HG03571 (cell line): ENCODE measurements around the gene DNLZ.
"Not testable (repeated sequence)": the region's sequence is repeated elsewhere in the genome, so short reads cannot be mapped to it uniquely, and the experiment has no call there.

Experiments used
- ATAC-seq: cut with Tn5 transposase; IDR thresholded peaks from one replicate; pipeline ENCODE4 v1.9.1; 2021; ENCODE audit not compliant: unreplicated experiment

The DNLZ gene

DNA sequence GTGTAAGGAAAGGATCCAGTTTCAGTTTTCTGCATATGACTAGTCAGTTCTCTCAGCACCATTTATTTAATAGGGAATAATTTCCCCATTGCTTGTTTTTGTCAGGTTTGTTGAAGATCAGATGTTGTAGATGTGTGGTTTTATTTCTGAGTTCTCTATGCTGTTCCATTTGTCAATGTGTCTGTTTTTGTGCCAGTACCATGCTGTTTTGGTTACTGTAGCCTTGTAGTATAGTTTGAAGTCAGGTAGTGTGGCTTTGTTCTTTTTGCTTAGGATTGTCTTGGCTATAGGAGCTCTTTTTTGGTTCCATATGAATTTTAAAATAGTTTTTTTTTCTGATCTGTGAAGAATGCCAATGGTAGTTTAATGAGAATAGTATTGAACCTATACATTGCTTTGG is 42.6 kb downstream of the DNLZ start:
- not testable (repeated sequence) for ATAC-seq

DNA sequence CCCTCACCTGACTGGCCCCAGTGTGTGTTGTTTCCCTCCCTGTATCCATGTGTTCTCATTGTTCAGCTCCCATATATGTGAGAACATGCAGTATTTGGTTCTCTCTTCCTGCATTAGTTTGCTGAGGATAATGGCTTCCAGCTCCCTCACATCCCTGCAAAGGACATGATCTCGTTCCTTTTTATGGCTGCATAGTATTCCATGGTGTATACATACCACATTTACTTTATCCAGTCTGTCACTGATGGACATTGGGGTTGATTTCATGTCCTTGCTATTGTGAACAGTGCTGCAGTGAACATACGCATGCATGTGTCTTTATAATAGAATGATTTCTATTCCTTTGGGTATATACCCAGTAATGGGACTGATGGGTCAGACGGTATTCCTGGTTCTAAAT is 43.6 kb downstream of the DNLZ start:
- ATAC-seq: not testable (repeated sequence)

DNA sequence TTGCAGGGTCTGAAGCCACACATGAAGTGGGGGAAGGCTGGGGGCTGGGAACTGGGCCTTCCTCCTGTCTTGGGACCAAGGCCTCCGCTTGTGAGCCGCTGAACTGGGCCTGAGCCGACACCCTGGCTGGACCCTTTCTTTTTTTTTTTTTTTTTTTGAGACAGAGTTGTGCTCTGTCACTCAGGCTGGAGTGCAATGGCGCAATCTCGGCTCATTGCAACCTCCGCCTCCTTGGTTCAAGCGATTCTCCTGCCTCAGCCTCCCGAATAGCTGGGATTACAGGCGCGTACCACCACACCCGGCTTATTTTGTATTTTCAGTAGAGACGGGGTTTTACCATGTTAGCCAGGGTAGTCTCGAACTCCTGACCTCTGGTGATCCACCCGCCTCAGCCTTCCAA is 44.3 kb downstream of the DNLZ start:
- ATAC-seq: not testable (repeated sequence)

DNA sequence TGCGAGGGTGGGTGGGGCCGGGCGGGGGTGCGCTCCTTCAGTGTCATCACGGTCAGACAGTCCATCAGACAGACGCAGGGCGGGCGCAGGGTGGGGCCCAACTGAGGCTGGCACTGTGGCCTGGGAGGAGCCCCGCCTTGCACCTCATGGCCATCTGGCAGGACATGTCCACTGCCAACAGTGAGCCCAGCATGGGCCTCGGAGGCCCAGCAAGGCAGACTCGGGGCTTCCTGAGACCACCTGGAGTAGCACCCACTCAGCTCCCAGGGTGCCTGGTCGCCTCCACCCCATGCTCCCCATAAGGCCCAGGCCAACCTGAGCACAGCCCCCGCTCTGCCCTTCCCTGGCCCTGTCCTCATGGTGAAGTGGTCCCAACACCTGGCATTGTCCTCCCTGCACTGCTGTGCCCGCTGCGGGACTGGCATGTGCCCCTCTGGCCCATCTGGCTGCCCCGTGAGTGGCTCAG is 44.7 kb downstream of the DNLZ start:
- ATAC-seq: no peak

DNA sequence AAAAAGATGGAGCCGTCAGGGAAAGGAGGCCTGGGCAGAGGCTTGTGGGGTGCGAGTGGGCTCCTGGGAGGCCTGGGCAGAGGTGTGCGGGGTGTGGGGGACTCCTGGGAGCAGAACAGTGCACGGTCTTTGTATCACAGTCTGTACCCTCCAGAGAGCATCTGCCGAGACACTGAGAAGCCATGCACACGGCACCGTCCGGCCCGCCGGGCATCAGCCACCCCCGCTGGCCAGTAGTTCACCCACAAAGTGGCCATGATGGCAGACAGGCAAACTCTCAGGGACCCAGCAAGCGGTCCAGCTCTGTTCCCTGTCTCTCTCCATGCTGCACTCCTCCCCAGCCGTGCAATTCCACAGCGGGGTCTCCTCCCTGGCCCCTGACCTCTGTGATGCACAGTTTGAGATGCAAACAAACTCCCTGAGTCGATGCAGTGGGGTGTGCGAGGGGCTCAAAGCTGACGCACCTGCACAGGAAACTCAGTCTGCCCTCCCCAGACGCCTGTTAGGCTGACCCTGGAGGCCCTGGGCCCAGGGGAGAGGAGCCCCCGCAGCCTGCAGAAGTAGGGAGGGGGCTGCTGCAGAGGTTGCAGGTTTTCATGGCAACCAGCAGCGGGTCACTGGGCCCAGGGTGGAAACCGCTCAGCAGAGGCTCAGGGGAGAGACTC is 45.3 kb downstream of the DNLZ start:
- ATAC-seq: no peak

DNA sequence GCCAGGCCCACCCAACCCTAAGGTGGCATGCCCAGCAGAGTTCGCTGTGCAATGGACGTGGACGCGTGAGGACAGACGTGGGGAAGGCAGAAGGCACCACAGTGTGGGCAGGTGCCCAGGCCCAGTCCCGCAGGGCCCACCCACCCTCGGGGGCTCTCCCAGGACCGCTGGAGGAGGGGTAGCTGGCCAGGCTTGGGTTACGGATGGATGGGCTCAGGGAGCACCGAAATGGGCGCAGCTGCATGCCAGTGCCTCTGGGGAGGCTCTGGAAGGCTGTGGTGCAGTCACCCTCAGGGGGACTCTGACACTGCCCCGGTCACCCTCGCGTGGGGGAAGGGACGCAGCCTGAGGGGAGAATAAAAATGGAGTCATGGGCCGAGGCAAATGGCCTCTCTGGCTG is 45.8 kb downstream of the DNLZ start:
- no peak for ATAC-seq

DNA sequence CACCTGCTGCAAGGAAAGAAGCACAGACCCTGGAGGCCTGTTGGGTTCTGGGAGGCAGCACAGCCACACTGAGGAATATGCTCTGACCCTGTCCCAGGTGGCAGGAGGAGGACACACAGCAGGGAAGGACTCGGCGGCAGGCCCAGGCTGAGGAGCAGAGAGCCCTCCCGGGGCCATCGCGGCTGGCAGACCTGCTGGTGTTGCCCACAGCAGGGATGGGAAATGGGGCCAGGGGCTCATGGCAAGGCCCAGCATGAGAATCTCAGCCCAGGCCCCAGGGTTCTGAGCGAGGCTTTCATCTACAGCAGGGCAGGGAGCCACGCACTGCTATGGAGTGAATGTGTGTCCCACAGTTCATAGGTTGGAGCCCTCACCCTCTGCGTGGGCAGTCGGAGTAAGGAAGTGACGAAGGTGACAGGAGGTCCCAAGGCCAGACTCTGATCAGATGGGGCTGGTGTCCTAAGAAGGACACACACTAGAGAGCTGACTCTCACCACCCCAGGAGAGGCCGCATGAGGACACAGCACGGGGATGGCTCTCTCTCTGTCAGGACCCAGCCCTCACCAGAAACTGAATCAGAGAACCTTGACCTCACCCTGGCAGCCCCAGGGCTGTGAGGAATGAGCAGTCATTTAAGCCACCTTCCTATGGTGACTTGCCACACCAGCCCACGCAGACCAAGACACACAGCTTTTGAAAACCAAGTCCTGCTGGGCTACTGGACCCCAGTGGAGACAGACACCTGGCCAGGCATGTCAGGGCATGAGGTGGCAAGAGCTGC is 46.5 kb downstream of the DNLZ start:
- no peak for ATAC-seq

DNA sequence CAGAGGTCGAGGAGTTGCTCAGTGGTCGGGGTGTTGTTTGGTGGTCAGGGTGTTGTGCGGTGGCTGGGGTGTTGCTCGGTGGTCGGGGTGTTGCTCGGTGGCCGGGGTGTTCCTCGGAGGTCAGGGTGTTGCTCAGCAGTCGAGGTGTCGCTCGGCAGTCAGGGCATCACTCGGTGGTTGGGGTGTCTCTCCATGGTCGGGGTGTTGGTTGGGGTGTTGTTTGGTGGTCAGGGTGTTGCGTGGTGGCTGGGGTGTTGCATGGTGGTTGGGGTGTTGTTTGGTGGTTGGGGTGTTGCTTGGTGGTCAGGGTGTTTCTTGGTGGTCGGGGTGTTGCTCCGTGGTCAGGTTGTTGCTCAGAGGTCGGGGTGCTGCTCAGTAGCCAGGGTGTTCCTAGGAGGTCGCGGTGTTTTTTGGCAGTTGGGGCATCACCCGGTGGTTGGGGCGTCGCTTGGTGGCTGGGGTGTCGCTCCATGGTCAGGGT is 47.2 kb downstream of the DNLZ start:
- ATAC-seq: no peak

DNA sequence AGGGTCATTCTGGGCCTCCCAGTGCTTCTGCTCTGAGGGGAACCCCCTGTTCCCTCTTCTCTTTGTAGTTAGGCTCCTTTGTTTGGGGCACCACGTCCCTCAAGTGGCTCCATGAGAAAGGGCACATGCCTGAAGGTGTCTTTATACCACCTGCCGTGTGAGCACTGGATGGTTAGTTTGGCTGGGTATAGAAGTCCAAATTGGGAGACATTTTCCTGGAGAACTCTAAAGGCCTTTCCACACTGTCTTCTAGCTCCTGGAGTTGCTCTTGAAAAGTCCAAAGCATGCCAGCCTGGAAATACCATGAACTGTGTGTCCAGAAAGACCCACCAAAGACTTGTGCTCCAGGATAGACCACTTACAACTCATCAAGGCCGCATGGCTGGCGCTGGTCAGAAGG is 48.6 kb downstream of the DNLZ start:
- no peak for ATAC-seq

DNA sequence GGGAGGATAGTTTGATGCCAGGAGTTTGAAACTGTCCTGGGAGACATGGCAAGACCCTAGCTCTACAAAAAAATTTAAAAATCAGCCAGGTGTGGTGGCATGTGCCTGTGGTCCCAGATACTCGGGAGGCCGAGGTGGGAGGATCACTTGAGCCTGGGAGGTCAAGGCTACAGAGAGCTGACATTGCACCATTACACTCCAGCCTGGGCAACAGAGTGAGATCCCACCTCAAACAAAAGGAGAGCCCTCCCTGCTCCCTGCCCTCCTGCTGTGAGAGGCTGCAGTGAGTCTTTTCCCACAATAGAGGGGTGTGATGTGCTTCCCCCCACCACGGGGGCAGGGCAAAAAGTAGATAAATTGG is 49.5 kb downstream of the DNLZ start:
- ATAC-seq: no peak

DNA sequence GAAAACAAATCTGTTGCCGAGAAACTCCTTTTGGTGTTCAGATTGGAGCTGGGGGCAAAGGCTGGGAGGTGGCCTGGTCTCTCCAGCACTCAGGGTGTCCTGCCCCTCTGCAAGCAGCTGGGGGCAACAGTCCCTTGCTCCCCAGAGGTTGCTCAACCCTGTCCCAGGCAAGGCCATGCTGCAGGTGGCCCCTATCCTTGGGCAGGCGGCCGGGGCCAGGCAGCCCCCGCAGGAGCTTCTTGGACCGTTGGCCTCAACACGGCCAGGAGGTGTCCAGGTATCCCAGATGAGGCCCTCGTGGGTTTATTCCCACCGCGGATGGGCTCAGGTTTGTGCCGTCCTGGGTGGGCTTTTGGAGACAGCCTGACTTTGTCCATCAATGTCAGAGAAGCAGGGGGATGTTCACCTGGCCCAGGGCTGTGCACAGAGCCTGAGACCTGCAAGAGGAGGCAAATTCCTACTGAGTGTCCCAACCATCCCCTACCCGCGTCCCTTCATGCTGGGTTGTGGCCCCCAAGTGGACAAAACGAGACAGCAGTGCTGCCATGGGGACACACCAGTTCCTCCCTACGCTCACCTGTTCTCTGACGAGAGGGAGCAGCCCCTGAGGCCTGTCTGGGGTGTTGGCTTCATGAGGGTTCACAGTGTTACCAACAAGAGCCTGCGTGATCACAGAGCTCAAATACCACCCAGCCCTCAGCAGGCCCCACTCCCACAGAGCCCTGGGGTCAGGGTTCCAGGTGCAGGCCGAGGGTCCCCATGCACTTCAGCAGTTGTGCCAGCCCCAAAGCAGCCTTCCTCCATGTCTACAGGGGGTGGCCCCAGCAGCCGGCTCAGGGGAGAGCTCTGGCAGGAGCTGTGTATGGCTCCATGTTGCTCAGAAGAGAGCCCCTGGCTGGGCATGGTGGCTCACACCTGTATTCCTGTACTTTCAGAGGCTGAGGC is 50.2 kb downstream of the DNLZ start:
- no peak for ATAC-seq

DNA sequence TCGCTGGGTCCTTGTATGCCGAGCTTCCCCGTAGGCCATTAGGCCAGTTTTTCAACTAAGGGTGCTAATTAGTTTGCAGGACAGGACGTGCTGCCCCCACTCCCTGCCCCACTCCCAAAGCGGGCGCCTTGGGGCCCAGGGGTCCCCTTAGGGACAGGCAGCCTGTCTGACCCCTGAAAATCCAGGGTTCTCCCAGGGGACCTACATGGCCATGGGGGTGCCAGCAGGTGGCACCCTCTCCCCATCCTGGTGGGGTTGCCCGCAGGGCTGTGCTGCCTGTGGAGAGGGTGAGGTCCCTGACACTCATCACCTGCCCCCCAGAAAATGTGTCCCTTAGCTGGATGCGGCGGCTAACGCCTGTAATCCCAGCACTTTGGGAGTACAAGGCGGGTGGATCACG is 51.1 kb downstream of the DNLZ start:
- ATAC-seq: no peak

DNA sequence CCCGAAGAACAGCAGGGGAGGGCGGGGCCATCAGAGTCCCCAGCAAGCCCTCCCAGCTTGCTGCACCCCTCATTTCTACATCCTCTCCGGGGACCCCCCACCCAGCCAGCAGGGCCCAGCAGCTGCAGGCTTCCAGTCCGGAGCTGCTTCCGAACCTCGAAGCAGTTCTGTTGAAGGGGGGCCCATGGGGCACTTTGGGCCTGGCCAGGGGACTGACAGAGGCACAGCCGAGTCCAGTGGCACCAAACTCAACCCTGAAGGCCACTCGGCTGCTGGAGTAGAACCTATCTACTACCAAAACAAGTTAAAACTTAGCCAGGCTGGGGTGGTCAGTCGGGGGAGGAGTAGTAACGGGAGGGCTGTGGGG is 51.6 kb downstream of the DNLZ start:
- ATAC-seq: no peak

DNA sequence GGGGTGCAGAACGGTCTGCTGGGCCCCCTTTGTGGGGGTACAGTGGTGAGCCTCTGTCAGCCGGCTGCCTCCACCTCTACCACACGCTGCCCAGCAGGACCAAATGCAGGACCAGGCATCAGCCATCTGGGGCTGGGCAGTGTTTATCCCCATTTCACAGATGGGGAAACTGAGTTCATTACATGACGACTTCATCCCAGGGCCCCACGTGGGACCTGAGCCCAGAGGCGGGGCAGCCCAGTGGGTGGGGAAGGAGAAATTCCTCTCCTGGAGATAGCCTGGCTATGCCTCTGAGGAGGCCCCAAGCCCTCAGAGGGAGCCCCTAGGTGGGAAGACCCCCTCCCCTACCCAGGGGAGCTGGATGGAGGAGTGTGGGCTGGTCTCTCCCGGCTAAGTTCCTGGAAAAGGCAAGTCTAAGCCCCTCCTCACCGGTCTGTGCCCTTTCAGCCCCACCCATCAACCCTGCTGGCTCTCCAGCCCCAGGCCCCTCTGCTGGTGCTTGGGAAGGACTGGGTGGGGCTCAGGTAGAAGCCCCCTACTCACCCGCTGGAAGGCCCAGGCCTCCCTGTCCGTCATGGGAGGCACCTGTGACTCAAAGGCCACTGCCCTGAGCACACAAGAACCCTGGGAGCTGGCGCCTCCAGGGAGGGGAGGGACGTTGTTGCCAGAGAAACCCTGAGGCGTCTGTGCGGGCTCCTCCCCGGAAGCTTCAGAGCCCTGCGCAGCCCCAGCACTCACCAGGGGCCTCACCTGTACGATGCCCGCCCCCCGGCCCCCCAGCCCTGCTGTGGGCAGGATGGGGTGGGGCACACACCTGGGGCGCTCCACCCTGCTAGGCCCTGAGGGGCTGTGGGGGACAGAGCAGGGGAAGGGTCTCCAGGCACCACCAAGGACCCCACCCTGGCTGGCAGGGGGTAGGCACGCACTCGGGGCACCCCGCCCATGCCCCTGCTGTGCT is 52.2 kb downstream of the DNLZ start:
- ATAC-seq: no peak

DNA sequence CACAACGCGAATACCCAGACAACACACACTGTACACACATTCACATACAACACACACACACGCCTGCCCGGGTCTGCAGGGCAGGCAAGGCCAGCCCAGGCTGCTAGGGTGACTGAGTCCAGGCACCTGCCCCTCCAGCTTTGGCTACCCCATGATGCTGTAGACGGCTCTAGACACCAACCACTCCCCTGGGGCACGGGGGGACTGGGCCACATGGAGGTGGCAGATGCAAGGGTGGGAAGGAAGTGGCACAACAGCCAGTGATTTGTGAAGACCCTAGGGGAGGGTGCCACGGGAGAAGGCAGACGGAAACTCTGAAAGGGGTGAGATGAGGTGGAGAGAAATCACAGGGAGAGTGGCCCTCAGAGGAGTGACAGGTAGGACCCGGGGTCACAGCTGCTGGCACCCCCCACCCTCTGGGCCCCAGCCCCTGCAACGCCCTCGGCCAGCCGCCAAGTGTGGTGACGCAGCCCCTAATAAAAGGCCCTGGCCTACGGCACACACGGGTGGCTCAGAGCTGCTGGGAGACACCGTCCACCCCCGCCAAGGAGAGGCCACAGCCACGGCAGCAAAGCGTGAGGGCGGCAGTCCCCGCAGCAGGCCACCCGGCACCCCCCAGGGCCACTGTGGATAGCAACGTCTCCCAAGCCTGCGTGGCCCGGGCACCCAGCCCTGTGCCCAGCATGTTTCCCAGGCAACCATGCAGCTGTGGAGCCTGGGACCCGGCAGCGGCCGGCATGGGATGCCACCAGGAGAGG is 53.1 kb downstream of the DNLZ start:
- no peak for ATAC-seq

DNA sequence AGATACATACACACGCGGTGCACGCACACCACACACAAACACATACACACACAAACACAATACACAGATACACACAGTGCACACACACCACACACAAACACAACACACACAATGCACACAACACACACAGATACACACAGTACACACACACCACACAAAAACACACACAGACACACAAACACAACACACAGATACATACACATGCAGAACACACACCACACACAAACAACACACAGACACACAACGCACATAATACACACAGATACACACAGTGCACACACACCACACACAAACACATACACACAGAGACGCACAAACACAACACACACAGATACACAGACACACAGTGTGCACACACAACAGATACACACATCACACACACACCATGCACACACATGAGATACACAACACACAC is 53.7 kb downstream of the DNLZ start:
- no peak for ATAC-seq
